Stomach (tissue), 4 donors: Measurements from ENCODE around the gene EXOC4.

Source experiments
- POLR2A ChIP-seq, 4 donors: fragments of 450-650 bp; IDR thresholded peaks; one replicate each; pipeline ENCODE4 v1.6.1; 2016; ENCODE audit warnings: antibody characterized with exemption in 4 of 4, control low read depth in 2 of 4, mild to moderate bottlenecking in 1 of 4, moderate library complexity in 1 of 4
- TF ChIP-seq, protein P1 (sequence below), 7 experiments: fragments of 450-650 bp in 4 of 7; fragments of 200-600 bp in 3 of 7; sonication (generic) in 3 of 7; IDR thresholded peaks; one replicate each; pipeline ENCODE4 v1.5.1; 2016 to 2019; ENCODE audit warnings: antibody characterized with exemption in 7 of 7, control low read depth in 2 of 7, mild to moderate bottlenecking in 1 of 7

DNA sequence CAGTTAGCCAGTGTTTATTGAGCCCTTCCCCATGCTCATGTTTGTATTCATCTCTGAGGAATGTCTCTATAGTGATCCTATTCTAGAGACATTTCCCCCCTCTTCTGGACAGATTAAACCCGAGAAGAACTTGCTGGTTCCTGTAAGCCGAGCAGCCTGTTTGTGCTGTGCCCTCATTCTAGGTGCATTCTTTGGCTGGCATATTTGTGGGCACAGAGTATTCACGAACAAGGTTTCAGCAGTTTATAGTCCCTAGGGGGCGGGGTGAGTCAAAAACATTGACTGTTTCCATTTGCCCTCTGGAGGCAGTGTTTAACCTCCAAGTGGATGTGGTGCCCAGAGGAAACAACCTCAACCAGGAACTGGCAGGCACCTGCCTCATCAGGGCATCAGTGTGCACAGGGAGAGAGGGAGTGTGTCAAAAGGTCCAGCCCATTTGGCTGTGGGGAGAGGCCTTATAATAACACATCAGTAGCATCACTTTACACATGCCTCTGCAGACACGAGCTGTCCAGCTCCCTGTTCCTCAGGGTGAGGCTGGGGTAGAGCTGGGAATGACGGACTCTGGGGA lies 600.9 kb downstream of the EXOC4 start:
- TF ChIP-seq, protein P1, sequence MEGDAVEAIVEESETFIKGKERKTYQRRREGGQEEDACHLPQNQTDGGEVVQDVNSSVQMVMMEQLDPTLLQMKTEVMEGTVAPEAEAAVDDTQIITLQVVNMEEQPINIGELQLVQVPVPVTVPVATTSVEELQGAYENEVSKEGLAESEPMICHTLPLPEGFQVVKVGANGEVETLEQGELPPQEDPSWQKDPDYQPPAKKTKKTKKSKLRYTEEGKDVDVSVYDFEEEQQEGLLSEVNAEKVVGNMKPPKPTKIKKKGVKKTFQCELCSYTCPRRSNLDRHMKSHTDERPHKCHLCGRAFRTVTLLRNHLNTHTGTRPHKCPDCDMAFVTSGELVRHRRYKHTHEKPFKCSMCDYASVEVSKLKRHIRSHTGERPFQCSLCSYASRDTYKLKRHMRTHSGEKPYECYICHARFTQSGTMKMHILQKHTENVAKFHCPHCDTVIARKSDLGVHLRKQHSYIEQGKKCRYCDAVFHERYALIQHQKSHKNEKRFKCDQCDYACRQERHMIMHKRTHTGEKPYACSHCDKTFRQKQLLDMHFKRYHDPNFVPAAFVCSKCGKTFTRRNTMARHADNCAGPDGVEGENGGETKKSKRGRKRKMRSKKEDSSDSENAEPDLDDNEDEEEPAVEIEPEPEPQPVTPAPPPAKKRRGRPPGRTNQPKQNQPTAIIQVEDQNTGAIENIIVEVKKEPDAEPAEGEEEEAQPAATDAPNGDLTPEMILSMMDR (IDR thresholded peaks at IDR 0.05): peak in 1 of 7 experiments; percentile 17
- no peak for TF ChIP-seq POLR2A (IDR thresholded peaks at IDR 0.05)
